Left lung (tissue), 10 donors: ENCODE measurements around the gene ADGRL3. TPM values are rescaled to one million over a fixed set of nuclear protein-coding genes. Genes with fewer than 3 reads are reported as not detected.

Experiments used
- ATAC-seq: fragments of 200-7000 bp; cut with Tn5 transposase; one replicate; pipeline ENCODE4 v1.9.1; 2020; ENCODE audit warnings: moderate library complexity
- DNase-seq, 4 donors: peaks; one replicate each; pipeline ENCODE4 v3.0.0-alpha.2; 2013 to 2020
- H3K27ac ChIP-seq, 2 donors: fragments of 200-600 bp; sonication (generic) in 1 of 2; one replicate each; pipeline versions ENCODE4 v1.5.0 to v1.8.0; 2020 to 2021
- H3K27me3 ChIP-seq, 2 donors: fragments of 200-600 bp; sonication (generic) in 1 of 2; one replicate each; pipeline versions ENCODE4 v1.5.0 to v1.8.0; 2020 to 2021
- H3K36me3 ChIP-seq, 2 donors: fragments of 200-600 bp; sonication (generic) in 1 of 2; one replicate each; pipeline versions ENCODE4 v1.5.0 to v1.8.0; 2020 to 2021
- H3K4me1 ChIP-seq, 2 donors: fragments of 200-600 bp; one replicate each; pipeline ENCODE4 v1.8.0; 2021
- H3K4me3 ChIP-seq, 2 donors: fragments of 200-600 bp; sonication (generic) in 1 of 2; one replicate each; pipeline versions ENCODE4 v1.5.0 to v1.8.0; 2020 to 2021; ENCODE audit warnings: mild to moderate bottlenecking in 1 of 2
- H3K9me3 ChIP-seq, 2 donors: fragments of 200-600 bp; sonication (generic) in 1 of 2; one replicate each; pipeline versions ENCODE4 v1.5.0 to v1.8.0; 2020 to 2021
- intact Hi-C, 2 donors: fragments of 100-400 bp; cut with DNase I; formaldehyde crosslinking; loops; one replicate each; pipeline versions ENCODE4 v1.11.2 to v1.14.2; 2022
- polyA plus RNA-seq, 6 donors: library from polyadenylated mRNA; unstranded; fragments of 120-200 nt; gene quantifications; one replicate each; pipeline ENCODE4 v1.2.1, GENCODE V29; 2013; ENCODE audit not compliant: insufficient read length in 6 of 6
- total RNA-seq, 2 donors: library from RNA; stranded (reverse); fragmentation: NEBNext Ultra II Directional; extraction: Animal tissue kit (Norgen Biotek cat#: 25700); gene quantifications; one replicate each; pipeline ENCODE4 v1.2.1, GENCODE V29; 2021
- TF ChIP-seq, protein P1 (sequence below), 2 donors: fragments of 200-600 bp; sonication (generic) in 1 of 2; IDR thresholded peaks; one replicate each; pipeline versions ENCODE4 v1.5.0 to v1.8.0; 2021; ENCODE audit warnings: antibody characterized with exemption in 2 of 2
- donor health status: DM: no; HTN: yes; CAD: no.
- donor health status: DM: no; HTN: no; CAD: no.

The ADGRL3 gene
- total and polyA plus RNA-seq, 8 donors: 2.7 to 23.4 (median 19.6) TPM

DNA sequence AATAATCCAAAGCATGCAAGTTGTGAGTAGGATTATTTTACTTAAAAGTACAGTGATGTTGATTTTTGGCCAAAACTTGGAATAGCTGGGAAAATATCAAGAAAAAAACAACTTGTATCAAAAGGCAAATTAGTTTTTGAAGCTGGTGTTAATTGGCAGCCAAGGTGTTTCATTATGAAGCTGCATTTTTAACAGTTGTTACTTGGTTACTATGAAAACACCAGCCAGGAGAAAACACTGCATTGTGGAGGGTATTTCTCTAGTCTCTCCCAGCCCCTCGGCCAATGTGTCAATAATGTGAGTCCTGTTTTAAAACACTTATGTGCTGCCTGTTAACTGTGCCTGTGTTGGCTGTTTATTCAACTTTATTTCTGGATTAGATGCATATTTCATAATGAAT, 733.4 kb downstream of the ADGRL3 start:
- TF ChIP-seq, protein P1, sequence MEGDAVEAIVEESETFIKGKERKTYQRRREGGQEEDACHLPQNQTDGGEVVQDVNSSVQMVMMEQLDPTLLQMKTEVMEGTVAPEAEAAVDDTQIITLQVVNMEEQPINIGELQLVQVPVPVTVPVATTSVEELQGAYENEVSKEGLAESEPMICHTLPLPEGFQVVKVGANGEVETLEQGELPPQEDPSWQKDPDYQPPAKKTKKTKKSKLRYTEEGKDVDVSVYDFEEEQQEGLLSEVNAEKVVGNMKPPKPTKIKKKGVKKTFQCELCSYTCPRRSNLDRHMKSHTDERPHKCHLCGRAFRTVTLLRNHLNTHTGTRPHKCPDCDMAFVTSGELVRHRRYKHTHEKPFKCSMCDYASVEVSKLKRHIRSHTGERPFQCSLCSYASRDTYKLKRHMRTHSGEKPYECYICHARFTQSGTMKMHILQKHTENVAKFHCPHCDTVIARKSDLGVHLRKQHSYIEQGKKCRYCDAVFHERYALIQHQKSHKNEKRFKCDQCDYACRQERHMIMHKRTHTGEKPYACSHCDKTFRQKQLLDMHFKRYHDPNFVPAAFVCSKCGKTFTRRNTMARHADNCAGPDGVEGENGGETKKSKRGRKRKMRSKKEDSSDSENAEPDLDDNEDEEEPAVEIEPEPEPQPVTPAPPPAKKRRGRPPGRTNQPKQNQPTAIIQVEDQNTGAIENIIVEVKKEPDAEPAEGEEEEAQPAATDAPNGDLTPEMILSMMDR (IDR thresholded peaks at IDR 0.05): no peak
- H3K4me1 ChIP-seq: no peaks in the 10 kb centered on the region
- no peak overlapping the region for H3K4me3 ChIP-seq
- no peaks in the 10 kb centered on the region for H3K36me3 ChIP-seq
- H3K27me3 ChIP-seq: no peaks in the 10 kb centered on the region
- intact Hi-C loops: no loop called here
- no peak overlapping the region for H3K27ac ChIP-seq
- ATAC-seq (no peak), DNase-seq (no peak)
- H3K9me3 ChIP-seq: no peaks in the 10 kb centered on the region

DNA sequence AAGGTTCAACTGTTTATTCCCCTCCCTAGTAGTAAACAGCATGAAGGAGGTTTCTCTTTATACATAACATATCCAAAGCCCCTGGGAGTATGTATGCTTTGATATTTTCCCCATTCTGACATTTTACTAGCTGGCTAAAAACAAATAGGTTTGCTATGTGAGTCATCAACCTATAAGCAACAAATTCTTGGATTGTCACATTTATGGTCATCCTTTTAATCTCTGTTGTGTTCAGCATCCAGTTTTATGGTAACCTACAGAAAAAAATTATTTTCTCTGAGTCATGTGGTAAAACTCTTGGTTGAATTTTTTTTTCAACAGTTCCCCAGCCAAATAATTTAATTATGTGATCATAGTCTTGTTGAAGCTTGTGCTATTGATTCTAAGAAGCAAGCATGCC, 734.1 kb downstream of the ADGRL3 start:
- no peaks in the 10 kb centered on the region for H3K9me3 ChIP-seq
- no peaks in the 10 kb centered on the region for H3K4me1 ChIP-seq
- TF ChIP-seq, protein P1 (IDR thresholded peaks at IDR 0.05): no peak
- no peaks in the 10 kb centered on the region for H3K27me3 ChIP-seq
- H3K36me3 ChIP-seq: no peaks in the 10 kb centered on the region
- intact Hi-C loops: no loop called here
- DNase-seq: no peak
- no peak overlapping the region for H3K4me3 ChIP-seq
- no peak for ATAC-seq
- no peak overlapping the region for H3K27ac ChIP-seq

DNA sequence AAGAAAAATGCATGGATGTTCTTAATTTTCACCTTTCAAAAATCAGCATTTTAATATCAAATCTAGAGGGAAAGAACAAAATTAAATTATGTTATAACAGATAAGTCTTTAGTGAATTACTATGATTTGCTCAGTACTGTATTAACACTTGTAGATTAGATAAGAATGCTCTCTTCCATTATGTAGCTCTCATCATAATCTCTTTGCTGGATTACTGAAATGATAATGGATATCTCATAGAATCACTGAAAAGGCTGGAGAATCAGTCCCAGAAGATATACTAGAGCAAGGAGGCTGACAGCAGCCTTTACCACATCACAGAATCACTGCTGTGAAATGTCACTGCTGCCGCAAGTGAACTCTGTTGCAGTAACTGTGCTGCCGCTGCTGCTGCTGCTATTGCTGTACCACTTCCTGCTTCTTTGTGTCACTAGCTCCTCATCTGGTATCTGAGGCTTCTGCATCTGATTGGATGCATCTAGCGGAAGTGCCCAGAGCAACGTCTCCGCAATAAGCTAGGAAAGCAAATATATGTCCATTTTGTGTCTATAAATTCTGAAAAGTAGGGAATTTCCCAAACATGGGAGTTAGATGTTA, 738.2 kb downstream of the ADGRL3 start:
- DNase-seq: no peak
- TF ChIP-seq, protein P1 (IDR thresholded peaks at IDR 0.05): no peak
- intact Hi-C loops: no loop called here
- no peak for ATAC-seq
- Histone ChIP-seq H3K27me3 (no peaks in the 10 kb centered on the region), H3K36me3 (no peaks in the 10 kb centered on the region), H3K27ac (no peak overlapping the region), H3K4me3 (no peak overlapping the region), H3K4me1 (no peaks in the 10 kb centered on the region), H3K9me3 (peaks cover 0 to 3% of the 10 kb centered on the region in 2 donors)

DNA sequence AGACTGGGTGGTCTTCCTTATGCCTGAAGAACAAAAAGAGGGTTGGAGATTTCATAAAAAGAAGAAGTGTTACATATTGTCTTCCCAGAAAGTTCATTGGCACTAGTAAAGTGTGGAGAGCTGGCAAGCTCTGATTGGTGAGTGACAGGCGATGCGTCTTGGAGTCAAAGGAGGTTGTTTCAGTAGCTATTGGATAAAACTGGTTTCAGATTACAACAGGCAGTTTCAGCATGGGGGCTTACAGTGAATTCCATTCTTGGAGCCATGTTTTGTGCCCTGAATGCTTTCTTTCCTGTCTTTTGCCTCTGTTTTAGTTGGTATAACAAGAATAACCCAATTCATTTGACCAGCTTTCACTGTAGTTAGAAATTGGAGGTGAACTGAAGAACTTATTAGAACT, 750.5 kb downstream of the ADGRL3 start:
- peaks cover 0 to 1% of the 10 kb centered on the region in 2 donors for H3K9me3 ChIP-seq
- H3K27ac ChIP-seq: no peak overlapping the region
- intact Hi-C loops: no loop called here
- no peak overlapping the region for H3K4me3 ChIP-seq
- TF ChIP-seq, protein P1 (IDR thresholded peaks at IDR 0.05): no peak
- H3K27me3 ChIP-seq: no peaks in the 10 kb centered on the region
- ATAC-seq: no peak
- H3K36me3 ChIP-seq: no peaks in the 10 kb centered on the region
- H3K4me1 ChIP-seq: no peaks in the 10 kb centered on the region
- no peak for DNase-seq

DNA sequence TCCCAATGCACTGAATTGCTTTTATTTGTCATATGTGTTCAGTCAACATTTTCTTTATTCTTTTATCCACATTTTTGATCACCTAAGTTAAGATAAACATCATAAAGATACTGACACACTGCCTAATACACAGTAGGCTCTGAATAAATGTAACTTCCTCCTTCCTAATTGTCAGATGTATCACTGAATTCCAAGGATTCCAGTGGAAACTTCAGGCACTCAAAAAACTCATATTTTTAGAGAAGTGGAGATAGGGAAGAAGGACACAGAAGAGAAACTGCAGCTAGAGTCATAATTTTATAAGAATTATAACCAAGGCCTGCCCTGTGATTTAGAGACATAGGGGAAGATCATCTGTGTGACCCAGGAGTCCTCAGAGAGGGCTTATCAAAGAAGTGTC, 753.3 kb downstream of the ADGRL3 start:
- TF ChIP-seq, protein P1 (IDR thresholded peaks at IDR 0.05): no peak
- intact Hi-C loops: no loop called here
- Histone ChIP-seq H3K27me3 (no peaks in the 10 kb centered on the region), H3K4me1 (no peaks in the 10 kb centered on the region), H3K4me3 (no peak overlapping the region), H3K9me3 (peaks cover 0 to 1% of the 10 kb centered on the region in 2 donors), H3K27ac (no peak overlapping the region), H3K36me3 (no peaks in the 10 kb centered on the region)
- ATAC-seq (no peak), DNase-seq (no peak)
